ENCODE results near the gene DGLUCY.
"Not testable (repeated sequence)": the region's sequence is repeated elsewhere in the genome, so short reads cannot be mapped to it uniquely, and the experiment has no call there.

Gene DGLUCY

DNA sequence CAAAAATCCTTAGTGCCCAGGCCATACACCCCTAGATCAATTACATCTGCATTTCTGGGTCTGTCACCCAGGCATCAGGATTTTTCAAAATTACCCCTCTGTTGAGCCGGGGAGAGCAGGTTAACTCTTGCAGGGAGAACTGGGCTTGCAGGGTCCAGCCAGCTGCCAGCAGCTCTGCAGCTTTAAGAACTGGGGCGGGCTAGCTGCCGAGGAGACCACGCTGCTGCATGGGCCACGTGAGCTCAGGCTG is at the start of gene DGLUCY:
Gene DGLUCY (plus strand): TSS at position 245 of the 250 bp plus-strand sequence. CDS start 46,222 bp downstream, outside the sequence.
- no peak for TF ChIP-seq JUND (IDR thresholded peaks at IDR 0.05; ENCODE audit: low read depth)
- in situ Hi-C loops (cut with HindIII; ENCODE audit: low pct_unique_long_range_greater_than_20kb, low sequenced_read_pairs) = no loop called here
- peak; percentile 40 to 71 for DNase-seq (ENCODE audit: low read depth in 1 of 2, low spot score in 1 of 2)

DNA sequence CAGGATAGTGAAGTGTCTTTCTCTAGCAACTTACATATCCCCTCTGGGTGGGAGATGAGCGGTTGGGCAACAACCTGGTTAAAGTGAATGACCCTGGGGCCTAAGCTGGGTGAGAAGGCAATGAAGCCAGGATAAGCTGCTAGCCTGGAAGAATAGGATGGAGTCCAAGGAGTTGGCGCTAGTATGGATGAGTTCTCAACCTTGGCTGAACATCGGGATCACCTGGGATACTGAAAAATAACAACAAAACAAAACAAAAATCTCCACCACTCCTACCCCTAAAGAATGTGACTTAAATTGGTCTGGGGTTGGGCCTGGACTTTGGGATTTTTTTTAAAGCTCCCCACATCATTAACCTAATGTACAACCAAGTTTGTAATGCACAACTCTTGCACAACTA is 48.6 kb upstream of the DGLUCY start:
- DNase-seq (ENCODE audit: low read depth in 1 of 2, low spot score in 1 of 2) = no peak
- in situ Hi-C loops (cut with HindIII; ENCODE audit: low pct_unique_long_range_greater_than_20kb, low sequenced_read_pairs) = no loop called here
- TF ChIP-seq JUND (IDR thresholded peaks at IDR 0.05; ENCODE audit: low read depth) = no peak

GRCh38 chr14:91067186-91067585 is 46.7 kb upstream of the DGLUCY start:
- no peak for DNase-seq (ENCODE audit: low read depth in 1 of 2, low spot score in 1 of 2)
- in situ Hi-C loops (cut with HindIII; ENCODE audit: low pct_unique_long_range_greater_than_20kb, low sequenced_read_pairs) = no loop called here
- no peak for TF ChIP-seq JUND (IDR thresholded peaks at IDR 0.05; ENCODE audit: low read depth)

DNA sequence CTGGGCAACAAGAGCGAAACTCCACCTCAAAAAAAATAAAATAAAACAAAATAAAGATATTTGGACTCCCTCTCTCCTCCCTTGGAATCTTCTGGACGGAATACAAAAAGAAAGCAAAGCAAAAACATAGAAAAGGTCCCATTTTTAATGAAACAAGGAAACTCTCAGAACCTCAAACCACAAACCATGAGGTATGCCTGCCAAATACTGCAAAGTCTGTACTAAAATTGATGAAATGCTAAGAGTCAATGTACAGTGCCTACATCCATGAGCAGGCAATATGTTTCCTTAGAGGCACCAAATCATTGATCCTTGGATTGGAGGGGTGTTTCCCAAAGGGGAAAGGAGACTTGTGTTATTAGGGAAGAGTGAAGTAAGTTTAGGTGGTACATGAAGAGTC is 45.2 kb upstream of the DGLUCY start:
- in situ Hi-C loops (cut with HindIII; ENCODE audit: low pct_unique_long_range_greater_than_20kb, low sequenced_read_pairs) = no loop called here
- no peak for DNase-seq (ENCODE audit: low read depth in 1 of 2, low spot score in 1 of 2)
- no peak for TF ChIP-seq JUND (IDR thresholded peaks at IDR 0.05; ENCODE audit: low read depth)

DNA sequence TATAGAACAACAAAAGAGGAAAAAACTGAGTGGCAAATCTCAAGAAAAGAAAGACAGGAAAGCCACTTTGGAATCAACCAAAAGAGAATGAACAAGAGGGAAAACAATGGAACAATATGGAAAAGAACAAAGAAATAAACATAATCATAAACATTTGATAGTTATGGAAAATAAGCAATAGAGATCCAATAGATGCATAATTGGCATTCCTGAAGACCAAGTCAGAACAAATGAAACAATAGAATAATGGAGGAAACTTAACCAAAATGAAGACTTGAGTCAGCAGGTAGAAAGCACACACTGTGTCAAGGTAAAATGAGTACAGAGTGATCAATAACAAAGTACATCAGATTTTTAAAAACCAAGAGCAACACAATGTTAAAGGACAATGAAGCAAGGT is 43.3 kb upstream of the DGLUCY start:
- in situ Hi-C loops (cut with HindIII; ENCODE audit: low pct_unique_long_range_greater_than_20kb, low sequenced_read_pairs) = no loop called here
- no peak for DNase-seq (ENCODE audit: low read depth in 1 of 2, low spot score in 1 of 2)
- no peak for TF ChIP-seq JUND (IDR thresholded peaks at IDR 0.05; ENCODE audit: low read depth)

DNA sequence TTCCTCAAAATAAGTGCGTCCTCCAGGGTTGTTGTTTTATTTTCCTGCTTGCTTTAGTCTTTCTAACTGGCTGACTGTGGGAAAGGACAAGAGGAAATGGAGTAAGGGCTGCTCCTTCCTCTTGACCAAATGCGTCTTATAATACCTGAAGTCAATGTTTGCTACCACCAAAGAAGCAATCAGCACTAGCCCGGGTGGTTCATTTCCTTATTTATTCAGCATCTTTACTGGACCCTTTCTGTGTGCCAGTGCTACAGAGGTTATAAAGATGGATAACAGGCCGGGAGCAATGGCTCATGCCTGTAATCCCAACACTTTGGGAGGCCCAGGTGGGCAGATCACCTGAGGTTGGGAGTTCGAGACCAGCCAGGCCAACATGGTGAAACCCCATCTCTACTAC is 38.3 kb upstream of the DGLUCY start:
- TF ChIP-seq JUND (IDR thresholded peaks at IDR 0.05; ENCODE audit: low read depth) = no peak
- in situ Hi-C loops (cut with HindIII; ENCODE audit: low pct_unique_long_range_greater_than_20kb, low sequenced_read_pairs) = no loop called here
- DNase-seq (ENCODE audit: low read depth in 1 of 2, low spot score in 1 of 2) = no peak

DNA sequence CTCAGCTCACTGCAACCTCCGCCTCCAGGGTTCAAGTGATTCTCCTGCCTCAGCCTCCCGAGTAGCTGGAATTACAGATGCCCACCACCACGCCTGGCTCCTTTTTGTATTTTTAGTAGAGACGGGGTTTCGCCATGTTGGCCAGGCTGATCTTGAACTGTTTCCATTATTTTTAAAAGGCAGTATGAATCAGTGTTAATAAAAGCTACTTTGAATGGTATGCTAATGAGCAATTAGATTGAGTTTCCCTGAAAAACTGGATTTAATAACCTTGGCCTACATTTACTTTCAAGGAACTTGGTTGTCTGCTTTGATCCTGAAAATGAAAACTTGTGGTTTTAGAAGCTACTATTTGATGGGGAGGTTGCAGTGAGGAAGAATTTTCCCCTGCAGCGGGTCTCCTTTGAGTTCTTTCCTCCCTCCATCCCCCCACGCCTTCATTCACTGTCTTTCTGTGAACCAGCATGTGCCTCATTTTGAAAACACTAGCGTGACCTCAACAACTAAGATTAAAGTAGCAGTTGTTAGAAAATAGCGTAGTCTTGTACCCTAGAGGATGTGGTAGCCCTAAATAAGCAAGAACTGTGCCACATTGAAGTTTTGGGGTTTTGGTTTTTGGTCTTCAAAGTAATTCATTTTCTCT is 35.7 kb upstream of the DGLUCY start:
- in situ Hi-C loops (cut with HindIII; ENCODE audit: low pct_unique_long_range_greater_than_20kb, low sequenced_read_pairs) = no loop called here
- no peak for TF ChIP-seq JUND (IDR thresholded peaks at IDR 0.05; ENCODE audit: low read depth)
- DNase-seq (ENCODE audit: low read depth in 1 of 2, low spot score in 1 of 2) = no peak

GRCh38 chr14:91080071-91080470 is 33.8 kb upstream of the DGLUCY start:
- in situ Hi-C loops (cut with HindIII; ENCODE audit: low pct_unique_long_range_greater_than_20kb, low sequenced_read_pairs) = no loop called here
- TF ChIP-seq JUND (IDR thresholded peaks at IDR 0.05; ENCODE audit: low read depth) = no peak
- no peak for DNase-seq (ENCODE audit: low read depth in 1 of 2, low spot score in 1 of 2)

DNA sequence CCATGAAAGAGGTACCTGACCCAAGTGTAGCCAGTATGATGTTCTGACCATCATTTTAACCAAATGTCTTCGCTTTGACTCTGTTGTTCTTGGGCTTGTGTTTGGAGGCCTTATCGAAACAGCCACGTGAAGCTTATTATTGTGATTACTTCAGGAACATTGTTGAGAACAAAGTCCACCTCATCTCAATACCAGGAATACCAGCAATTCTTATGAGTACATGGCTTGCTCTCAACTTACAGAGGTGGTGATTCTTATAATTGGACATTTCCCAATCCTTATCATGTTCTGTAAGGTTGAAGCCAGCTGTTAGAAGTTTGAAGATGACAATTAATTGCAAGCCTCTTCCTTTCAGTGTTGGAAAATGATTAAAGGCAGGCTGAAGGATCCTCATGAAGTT is 31.6 kb upstream of the DGLUCY start:
- TF ChIP-seq JUND (IDR thresholded peaks at IDR 0.05; ENCODE audit: low read depth) = no peak
- DNase-seq (ENCODE audit: low read depth in 1 of 2, low spot score in 1 of 2) = no peak
- in situ Hi-C loops (cut with HindIII; ENCODE audit: low pct_unique_long_range_greater_than_20kb, low sequenced_read_pairs) = no loop called here

DNA sequence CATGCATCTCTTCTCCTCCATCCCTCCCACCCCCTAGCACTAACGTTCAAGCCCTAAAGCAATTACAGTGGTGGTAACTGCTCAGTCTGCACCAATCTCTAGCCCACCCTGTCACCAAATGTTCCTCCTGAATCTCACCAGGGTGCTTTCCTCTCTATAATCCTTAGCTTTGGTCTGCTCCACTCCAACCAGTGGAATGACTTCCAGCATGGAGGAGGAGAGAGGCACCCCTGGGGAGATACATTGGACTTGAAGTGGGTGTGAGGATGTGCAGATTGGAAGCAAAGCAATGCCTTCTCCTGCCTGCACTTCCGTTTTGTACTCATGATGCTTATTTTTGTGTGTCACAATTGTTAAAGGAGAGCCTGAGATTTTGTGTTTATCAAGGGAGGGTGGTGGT is 29.4 kb upstream of the DGLUCY start:
- TF ChIP-seq JUND (IDR thresholded peaks at IDR 0.05; ENCODE audit: low read depth) = no peak
- in situ Hi-C loops (cut with HindIII; ENCODE audit: low pct_unique_long_range_greater_than_20kb, low sequenced_read_pairs) = no loop called here
- DNase-seq (ENCODE audit: low read depth in 1 of 2, low spot score in 1 of 2) = no peak

DNA sequence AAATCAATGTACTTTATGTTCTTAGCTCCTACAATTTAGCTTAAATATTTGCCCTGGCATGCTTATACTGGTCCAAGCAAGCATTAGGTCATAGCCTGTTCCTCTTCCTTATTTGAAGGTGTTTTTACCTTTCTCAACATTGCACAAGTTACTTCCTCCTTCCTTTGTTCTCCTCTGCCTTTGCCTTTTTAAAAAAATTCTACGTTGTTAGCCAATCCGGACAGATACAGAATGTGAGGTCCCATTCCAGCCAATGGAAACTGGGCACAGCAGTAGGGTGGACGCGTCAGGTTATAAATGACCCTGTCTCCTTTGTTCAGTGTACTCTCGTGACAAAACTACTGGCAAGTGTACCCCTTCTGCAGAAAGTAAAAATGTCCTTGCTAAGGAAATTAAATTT is 26.4 kb upstream of the DGLUCY start:
- DNase-seq (ENCODE audit: low read depth in 1 of 2, low spot score in 1 of 2) = peak in 1 of 2 experiments; percentile 94
- in situ Hi-C loops (cut with HindIII; ENCODE audit: low pct_unique_long_range_greater_than_20kb, low sequenced_read_pairs) = not testable (repeated sequence)

- in situ Hi-C loops (cut with HindIII; ENCODE audit: low pct_unique_long_range_greater_than_20kb, low sequenced_read_pairs) = no loop called here
- DNase-seq (ENCODE audit: low read depth in 1 of 2, low spot score in 1 of 2) = peak in 1 of 2 experiments; percentile 45
- no peak for TF ChIP-seq JUND (IDR thresholded peaks at IDR 0.05; ENCODE audit: low read depth)
These were observed 25.2 kb upstream of the DGLUCY start for GRCh38 chr14:91088585-91089235.

DNA sequence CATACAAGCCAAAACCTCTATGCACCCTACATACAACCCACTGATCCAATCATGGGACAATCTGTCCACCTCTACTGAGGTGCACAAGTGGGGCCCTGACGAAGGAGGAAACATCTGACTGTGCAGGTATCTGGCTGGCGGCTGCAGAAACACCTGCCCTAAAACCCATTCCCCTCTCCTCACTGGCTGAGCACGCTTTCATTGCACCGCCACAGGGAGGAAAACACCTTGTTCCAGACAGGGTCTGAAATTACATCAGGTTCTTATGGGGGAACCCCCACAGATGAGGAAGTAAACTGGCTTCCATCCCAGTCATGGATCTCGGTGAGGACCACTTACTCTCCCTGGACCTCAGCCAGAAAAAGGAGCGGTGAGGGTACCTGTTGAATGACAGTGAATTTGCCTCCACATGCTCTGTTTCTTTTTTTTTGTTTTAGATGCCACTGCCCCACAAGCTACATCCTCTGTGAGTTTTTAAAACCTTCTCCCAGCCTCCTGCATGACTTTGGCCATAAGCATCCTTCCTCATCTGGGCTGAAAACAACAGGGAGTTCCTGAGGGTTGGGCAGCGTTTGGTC is 23.8 kb upstream of the DGLUCY start:
- in situ Hi-C loops (cut with HindIII; ENCODE audit: low pct_unique_long_range_greater_than_20kb, low sequenced_read_pairs) = no loop called here
- no peak for DNase-seq (ENCODE audit: low read depth in 1 of 2, low spot score in 1 of 2)
- no peak for TF ChIP-seq JUND (IDR thresholded peaks at IDR 0.05; ENCODE audit: low read depth)

DNA sequence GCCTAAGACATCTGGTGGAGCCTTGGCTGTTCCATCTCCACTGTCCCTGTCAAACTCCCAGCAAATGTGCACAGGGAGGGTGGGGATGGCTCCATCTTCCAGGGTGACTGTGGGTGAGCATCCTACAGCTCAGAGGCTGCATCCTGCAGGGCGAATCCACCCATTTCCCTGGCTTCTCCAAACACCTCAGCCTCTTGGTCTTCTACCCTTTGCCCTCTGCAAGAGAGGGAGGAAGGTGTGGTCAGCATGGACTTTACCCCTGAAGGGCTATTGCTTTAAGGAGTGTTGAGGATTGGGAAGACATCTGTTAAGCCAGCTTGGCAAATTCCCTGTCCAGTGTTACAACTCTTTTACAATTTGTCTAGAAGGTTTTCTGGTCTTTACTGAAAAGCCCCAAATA is 23.1 kb upstream of the DGLUCY start:
- in situ Hi-C loops (cut with HindIII; ENCODE audit: low pct_unique_long_range_greater_than_20kb, low sequenced_read_pairs) = no loop called here
- no peak for TF ChIP-seq JUND (IDR thresholded peaks at IDR 0.05; ENCODE audit: low read depth)
- DNase-seq (ENCODE audit: low read depth in 1 of 2, low spot score in 1 of 2) = no peak
